CD14-positive monocyte (primary cell): ENCODE data around the gene C4orf51. TPM values are rescaled to one million over a fixed set of nuclear protein-coding genes. Genes with fewer than 3 reads are reported as not detected.

Experiments
- DNase-seq, 3 donors: peaks; one replicate each; pipeline ENCODE4 v3.0.0-alpha.2; 2011 to 2022
- H2AFZ ChIP-seq: 2 replicates; pipeline ENCODE4 v1.6.0; 2012; ENCODE audit warnings: mild to moderate bottlenecking, low read depth, low read length, inconsistent platforms; ENCODE audit not compliant: insufficient read depth, poor library complexity, severe bottlenecking
- H3K27ac ChIP-seq, 2 donors: 1 replicate in 1 of 2; 2 replicates in 1 of 2; pipeline ENCODE4 v1.5.1; 2012 to 2013; ENCODE audit warnings: low read length in 2 of 2, control low read depth in 1 of 2, inconsistent platforms in 1 of 2, low read depth in 1 of 2, mild to moderate bottlenecking in 1 of 2
- H3K27me3 ChIP-seq, 2 donors: one replicate each; pipeline versions ENCODE4 v1.6.0 to v1.6.1; 2011 to 2013; ENCODE audit warnings: low read length in 2 of 2; ENCODE audit not compliant: control insufficient read depth in 2 of 2, insufficient read depth in 2 of 2
- H3K36me3 ChIP-seq, 2 donors: replicated peaks in 1 of 2; 1 replicate in 1 of 2; 2 replicates in 1 of 2; pipeline versions ENCODE4 v1.5.1 to v1.6.1; 2012 to 2013; ENCODE audit warnings: low read length in 2 of 2, control low read depth in 1 of 2, inconsistent platforms in 1 of 2, mild to moderate bottlenecking in 1 of 2; ENCODE audit not compliant: insufficient read depth in 2 of 2, control insufficient read depth in 1 of 2
- H3K4me1 ChIP-seq, 2 donors: 1 replicate in 1 of 2; 2 replicates in 1 of 2; pipeline versions ENCODE4 v1.5.1 to v1.6.1; 2012 to 2013; ENCODE audit warnings: low read length in 2 of 2, control low read depth in 1 of 2, inconsistent platforms in 1 of 2, mild to moderate bottlenecking in 1 of 2, moderate library complexity in 1 of 2; ENCODE audit not compliant: insufficient read depth in 2 of 2, control insufficient read depth in 1 of 2
- H3K4me2 ChIP-seq: replicated peaks from 2 replicates; pipeline ENCODE3; 2012; ENCODE audit warnings: low read length, moderate library complexity, mild to moderate bottlenecking; ENCODE audit not compliant: poor library complexity, severe bottlenecking; ENCODE audit errors: extremely low read depth
- H3K4me3 ChIP-seq, 3 experiments: fragments of 200-600 bp in 1 of 3; sonication (generic) in 1 of 3; replicated peaks in 1 of 3; 1 replicate in 2 of 3; 2 replicates in 1 of 3; pipeline ENCODE4 v1.5.1; 2011 to 2013; ENCODE audit warnings: low read length in 3 of 3, mild to moderate bottlenecking in 3 of 3, control low read depth in 2 of 3, low read depth in 2 of 3, inconsistent platforms in 1 of 3, moderate library complexity in 1 of 3
- H3K79me2 ChIP-seq: 2 replicates; pipeline ENCODE4 v1.6.0; 2012; ENCODE audit warnings: mild to moderate bottlenecking, control low read depth, inconsistent platforms, low read length, moderate library complexity; ENCODE audit not compliant: insufficient read depth
- H3K9ac ChIP-seq: 2 replicates; pipeline ENCODE4 v1.6.0; 2017; ENCODE audit warnings: low read length, mild to moderate bottlenecking; ENCODE audit not compliant: insufficient read depth, poor library complexity, severe bottlenecking
- H3K9me3 ChIP-seq, 2 donors: replicated peaks in 1 of 2; 1 replicate in 1 of 2; 2 replicates in 1 of 2; pipeline versions ENCODE4 v1.5.1 to v1.6.1; 2012 to 2013; ENCODE audit warnings: low read length in 2 of 2, control low read depth in 1 of 2; ENCODE audit not compliant: control insufficient read depth in 1 of 2, insufficient read depth in 1 of 2
- H4K20me1 ChIP-seq: 2 replicates; pipeline ENCODE4 v1.6.0; 2012; ENCODE audit warnings: mild to moderate bottlenecking, low read length, control low read depth, moderate library complexity; ENCODE audit not compliant: insufficient read depth
- H3K27ac Mint-ChIP-seq, 7 donors: one replicate each; pipeline ENCODE4 v1.8.0; 2020; ENCODE audit warnings: mild to moderate bottlenecking in 7 of 7, mixed read lengths in 7 of 7, moderate library complexity in 6 of 7, inconsistent platforms in 2 of 7
- H3K27me3 Mint-ChIP-seq, 3 donors: one replicate each; pipeline ENCODE4 v1.8.0; 2021 to 2022; ENCODE audit warnings: low read depth in 3 of 3, mild to moderate bottlenecking in 3 of 3, mixed read lengths in 3 of 3, moderate library complexity in 3 of 3, inconsistent platforms in 1 of 3
- H3K36me3 Mint-ChIP-seq, 2 donors: one replicate each; pipeline ENCODE4 v1.8.0; 2020; ENCODE audit warnings: mixed read lengths in 2 of 2, inconsistent platforms in 1 of 2, mild to moderate bottlenecking in 1 of 2
- H3K4me1 Mint-ChIP-seq: one replicate; pipeline ENCODE4 v1.8.0; 2020; ENCODE audit warnings: mild to moderate bottlenecking, mixed read lengths
- H3K4me3 Mint-ChIP-seq, 2 donors: one replicate each; pipeline ENCODE4 v1.8.0; 2020; ENCODE audit warnings: mild to moderate bottlenecking in 2 of 2, mixed read lengths in 2 of 2, moderate library complexity in 1 of 2
- H3K9me3 Mint-ChIP-seq, 7 donors: one replicate each; pipeline ENCODE4 v1.8.0; 2020 to 2022; ENCODE audit warnings: mixed read lengths in 7 of 7, mild to moderate bottlenecking in 6 of 7, moderate library complexity in 6 of 7, inconsistent platforms in 2 of 7
- WGBS: methylation state at CpG from one replicate; pipeline ENCODE4 v1.1.5; 2013; ENCODE audit warnings: missing lambda C conversion rate; ENCODE audit not compliant: insufficient coverage; 5-methylcytosine and 5-hydroxymethylcytosine counted together
- intact Hi-C, 2 donors: fragments of 100-400 bp; cut with micrococcal nuclease; formaldehyde crosslinking; loops; one replicate each; pipeline versions ENCODE4 v1.15.0 to v1.15.1; 2023
- polyA plus RNA-seq, 3 donors: library from polyadenylated mRNA; depleted of rRNA in 1 of 3; unstranded in 2 of 3; stranded (reverse) in 1 of 3; fragments of 300-500 nt in 2 of 3; fragments of >200 nt in 1 of 3; fragmentation: Illumina TruSeq in 2 of 3; gene quantifications; 1 replicate in 2 of 3; 2 replicates in 1 of 3; pipeline ENCODE4 v1.2.3, GENCODE V29; 2012 to 2021
- TF ChIP-seq, protein P1 (sequence below): fragments of 200-600 bp; IDR thresholded peaks from one replicate; pipeline ENCODE4 v1.8.0; 2022; ENCODE audit warnings: antibody characterized with exemption, mild to moderate bottlenecking

C4orf51 gene
- polyA plus RNA-seq, 3 donors = not detected

DNA sequence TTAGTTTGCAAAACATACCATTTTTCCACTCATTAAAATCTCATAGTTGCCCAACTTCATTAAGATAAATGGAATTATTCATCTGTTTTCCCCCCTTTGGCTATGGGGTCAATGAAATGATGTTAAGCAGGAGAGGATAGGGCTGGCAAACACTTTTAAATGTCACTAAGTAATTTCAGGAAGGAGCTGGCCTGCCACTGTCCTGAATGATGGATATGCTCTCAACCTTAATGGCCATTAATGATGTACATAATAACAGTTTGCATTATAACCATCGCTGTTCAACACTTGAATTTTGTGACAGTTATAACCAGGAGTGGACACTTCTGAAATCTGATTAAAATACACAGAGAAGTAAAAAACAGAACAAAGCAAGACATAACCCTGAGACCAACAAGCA lies 77.2 kb downstream of the C4orf51 start:
- Histone ChIP-seq H3K27me3 (no peaks in the 10 kb centered on the region), H4K20me1 (no peaks in the 10 kb centered on the region), H3K4me1 (no peaks in the 10 kb centered on the region), H3K9ac (no peak overlapping the region), H3K36me3 (no peaks in the 10 kb centered on the region), H3K27ac (no peak overlapping the region), H3K4me3 (no peak overlapping the region), H3K9me3 (peaks cover 0 to 8% of the 10 kb centered on the region in 2 donors), H3K79me2 (no peaks in the 10 kb centered on the region), H3K4me2 (no peak overlapping the region), H2AFZ (no peak overlapping the region)
- TF ChIP-seq, protein P1, sequence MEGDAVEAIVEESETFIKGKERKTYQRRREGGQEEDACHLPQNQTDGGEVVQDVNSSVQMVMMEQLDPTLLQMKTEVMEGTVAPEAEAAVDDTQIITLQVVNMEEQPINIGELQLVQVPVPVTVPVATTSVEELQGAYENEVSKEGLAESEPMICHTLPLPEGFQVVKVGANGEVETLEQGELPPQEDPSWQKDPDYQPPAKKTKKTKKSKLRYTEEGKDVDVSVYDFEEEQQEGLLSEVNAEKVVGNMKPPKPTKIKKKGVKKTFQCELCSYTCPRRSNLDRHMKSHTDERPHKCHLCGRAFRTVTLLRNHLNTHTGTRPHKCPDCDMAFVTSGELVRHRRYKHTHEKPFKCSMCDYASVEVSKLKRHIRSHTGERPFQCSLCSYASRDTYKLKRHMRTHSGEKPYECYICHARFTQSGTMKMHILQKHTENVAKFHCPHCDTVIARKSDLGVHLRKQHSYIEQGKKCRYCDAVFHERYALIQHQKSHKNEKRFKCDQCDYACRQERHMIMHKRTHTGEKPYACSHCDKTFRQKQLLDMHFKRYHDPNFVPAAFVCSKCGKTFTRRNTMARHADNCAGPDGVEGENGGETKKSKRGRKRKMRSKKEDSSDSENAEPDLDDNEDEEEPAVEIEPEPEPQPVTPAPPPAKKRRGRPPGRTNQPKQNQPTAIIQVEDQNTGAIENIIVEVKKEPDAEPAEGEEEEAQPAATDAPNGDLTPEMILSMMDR = no peak
- intact Hi-C loops = no loop called here
- WGBS = no CpG with 5 or more reads among the region's 1 CpG
- Mint-ChIP-seq H3K27me3 (no peaks in the 10 kb centered on the region), H3K36me3 (peaks cover 0 to 2% of the 10 kb centered on the region in 2 donors), H3K27ac (no peak overlapping the region), H3K4me3 (no peak overlapping the region), H3K4me1 (no peaks in the 10 kb centered on the region), H3K9me3 (peaks cover 0 to 4% (median 0%) of the 10 kb centered on the region in 7 donors)
- no peak for DNase-seq

DNA sequence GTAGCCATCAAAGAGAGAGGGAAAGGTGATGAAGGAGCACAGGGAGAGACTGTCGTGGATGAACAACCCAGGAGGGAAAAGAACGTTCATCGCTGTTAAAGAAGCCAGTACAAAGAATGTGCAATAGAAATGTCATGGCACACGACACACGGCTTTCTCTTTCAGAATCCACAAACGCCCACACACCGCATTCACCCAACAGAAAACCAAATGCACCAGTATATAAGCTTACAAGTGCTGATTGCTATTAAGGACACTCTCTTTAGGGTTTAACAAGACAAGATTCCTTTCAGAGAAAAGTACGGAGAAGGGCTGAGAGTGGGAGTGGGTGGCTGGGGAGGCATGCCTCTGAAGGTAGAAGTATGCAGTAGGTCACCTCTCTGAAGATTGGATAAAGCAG lies 80.2 kb downstream of the C4orf51 start:
- Mint-ChIP-seq H3K4me1 (peaks cover 3% of the 10 kb centered on the region), H3K9me3 (peaks cover 0 to 1% (median 0%) of the 10 kb centered on the region in 7 donors)
- no CpG with 5 or more reads among the region's 8 CpGs for WGBS

More for the DNA sequence above, 80.2 kb downstream of the C4orf51 start:
- Histone ChIP-seq H4K20me1 (no peaks in the 10 kb centered on the region), H3K36me3 (no peaks in the 10 kb centered on the region), H2AFZ (no peak overlapping the region), H3K27me3 (no peaks in the 10 kb centered on the region), H3K4me2 (no peak overlapping the region), H3K9ac (no peak overlapping the region), H3K4me3 (no peak overlapping the region), H3K27ac (no peak overlapping the region), H3K4me1 (no peaks in the 10 kb centered on the region), H3K9me3 (no peaks in the 10 kb centered on the region), H3K79me2 (no peaks in the 10 kb centered on the region)
- DNase-seq = no peak
- Mint-ChIP-seq H3K36me3 (peaks cover 0 to 2% of the 10 kb centered on the region in 2 donors), H3K27me3 (no peaks in the 10 kb centered on the region), H3K27ac (no peak overlapping the region), H3K4me3 (no peak overlapping the region)
- intact Hi-C loops = no loop called here
- TF ChIP-seq, protein P1 = no peak
